ENCODE data around the gene CGNL1. TPM values are rescaled to one million over a fixed set of nuclear protein-coding genes. Genes with fewer than 3 reads are reported as not detected.

Gene CGNL1
- polyA plus RNA-seq, 1 donor = 7.8 TPM

DNA sequence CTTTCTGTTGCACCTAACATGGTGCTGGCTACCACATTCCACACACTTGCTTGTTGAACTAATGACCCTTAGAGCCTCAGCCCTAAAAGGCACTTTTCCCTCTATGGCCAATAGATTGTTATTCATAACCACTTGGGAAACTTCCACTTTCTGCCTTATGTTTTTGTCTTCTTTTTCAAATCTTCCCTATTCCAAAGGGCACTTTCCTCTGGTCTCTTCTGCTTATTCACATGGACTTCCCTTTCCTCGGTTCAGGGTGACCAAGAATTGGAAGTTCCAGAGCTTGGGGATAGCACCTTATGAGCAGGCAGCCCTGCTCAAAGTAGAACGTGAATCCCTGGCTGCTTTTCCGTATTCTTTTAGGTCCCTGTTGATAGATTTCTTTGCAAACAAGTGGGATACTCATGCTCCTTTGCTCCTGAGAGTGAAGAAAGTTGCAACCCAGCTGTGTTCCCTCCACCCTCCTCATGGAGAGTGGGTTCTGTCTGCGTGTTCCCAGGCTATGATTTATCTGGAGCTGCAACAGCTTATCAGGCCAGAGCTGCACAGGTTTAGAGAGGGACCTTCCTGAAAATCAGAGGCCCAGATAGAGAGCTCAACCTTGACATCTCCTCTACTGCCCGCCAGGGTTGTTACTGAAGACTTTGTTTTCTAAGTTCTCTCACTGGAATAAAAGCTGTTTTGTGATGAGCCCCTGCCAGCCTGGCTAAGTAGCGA lies 156.6 kb downstream of the CGNL1 start:
- no peak for DNase-seq
- no peak overlapping the region for H3K27ac ChIP-seq (ENCODE audit: low read length)
- 57% methylated on average over 1 of the region's 6 CpGs for WGBS (ENCODE audit: insufficient coverage, low lambda C conversion rate)

DNA sequence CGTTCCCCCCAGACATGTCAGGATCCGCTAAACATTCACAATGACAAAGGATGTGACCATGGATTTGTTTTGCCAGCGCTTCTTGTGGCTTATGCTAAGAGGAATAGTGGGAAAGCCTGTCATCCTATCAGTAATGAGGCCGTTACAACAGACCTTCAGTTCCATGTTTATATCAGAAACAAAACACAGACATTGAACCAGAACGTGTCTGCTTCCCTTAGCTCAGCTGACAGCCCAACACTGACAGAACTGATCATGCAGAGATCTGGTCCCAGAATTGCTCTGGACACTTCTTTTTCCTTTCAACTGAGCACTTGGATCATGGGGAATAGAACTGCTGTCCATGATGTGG lies 157.1 kb downstream of the CGNL1 start:
- H3K27ac ChIP-seq (ENCODE audit: low read length) = no peak overlapping the region
- no peaks in the 10 kb centered on the region for H3K36me3 ChIP-seq (ENCODE audit: control insufficient read depth, insufficient read depth, low read length)
- 80% methylated on average over 1 of the region's 5 CpGs for WGBS (ENCODE audit: insufficient coverage, low lambda C conversion rate)
- no peaks in the 10 kb centered on the region for H3K9me3 ChIP-seq (ENCODE audit: control insufficient read depth, low read depth, low read length)
- H3K4me3 ChIP-seq (ENCODE audit: low read length) = no peak overlapping the region
- DNase-seq = no peak
- peaks cover 12% of the 10 kb centered on the region for H3K4me1 ChIP-seq (ENCODE audit: control insufficient read depth, insufficient read depth, low read length)
- no peaks in the 10 kb centered on the region for H3K27me3 ChIP-seq (ENCODE audit: control insufficient read depth, insufficient read depth, low read length)

More for the DNA sequence above, 156.6 kb downstream of the CGNL1 start:
- no peaks in the 10 kb centered on the region for H3K36me3 ChIP-seq (ENCODE audit: control insufficient read depth, insufficient read depth, low read length)
- no peak overlapping the region for H3K4me3 ChIP-seq (ENCODE audit: low read length)
- H3K4me1 ChIP-seq (ENCODE audit: control insufficient read depth, insufficient read depth, low read length) = peaks cover 8% of the 10 kb centered on the region
- no peaks in the 10 kb centered on the region for H3K27me3 ChIP-seq (ENCODE audit: control insufficient read depth, insufficient read depth, low read length)
- H3K9me3 ChIP-seq (ENCODE audit: control insufficient read depth, low read depth, low read length) = no peaks in the 10 kb centered on the region

- H3K27ac ChIP-seq (ENCODE audit: low read length) = no peak overlapping the region
- H3K4me1 ChIP-seq (ENCODE audit: control insufficient read depth, insufficient read depth, low read length) = peaks cover 12% of the 10 kb centered on the region
- H3K27me3 ChIP-seq (ENCODE audit: control insufficient read depth, insufficient read depth, low read length) = no peaks in the 10 kb centered on the region
- no peak overlapping the region for H3K4me3 ChIP-seq (ENCODE audit: low read length)
- H3K9me3 ChIP-seq (ENCODE audit: control insufficient read depth, low read depth, low read length) = no peaks in the 10 kb centered on the region
- no peaks in the 10 kb centered on the region for H3K36me3 ChIP-seq (ENCODE audit: control insufficient read depth, insufficient read depth, low read length)
- WGBS (ENCODE audit: insufficient coverage, low lambda C conversion rate) = 100% methylated on average over 1 of the region's 6 CpGs
- peak in 1 of 2 donors; percentile 11 for DNase-seq
Observed at GRCh38 chr15:57534281-57534680, 158.0 kb downstream of the CGNL1 start.

DNA sequence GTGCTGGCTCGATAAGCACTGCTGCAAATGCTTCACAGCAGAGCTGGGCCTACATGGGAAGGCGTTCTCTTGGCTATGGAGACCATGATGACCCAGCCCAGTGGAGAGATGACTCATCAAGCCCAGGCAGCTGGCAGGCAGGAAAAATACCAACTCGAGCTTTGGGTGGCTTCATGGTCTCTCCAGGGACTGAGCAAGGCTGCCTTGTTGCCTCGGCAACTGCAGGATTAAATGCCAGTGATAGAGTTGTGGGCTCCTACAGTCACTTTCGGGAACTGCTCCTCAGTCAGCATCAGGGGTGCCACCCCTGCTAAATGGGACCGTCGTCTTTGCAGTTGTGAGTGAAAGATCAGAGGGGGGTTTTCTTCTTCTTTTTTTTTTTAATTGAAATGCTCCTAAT lies 160.8 kb downstream of the CGNL1 start:
- Histone ChIP-seq H3K4me3 (ENCODE audit: low read length) (no peak overlapping the region), H3K27me3 (ENCODE audit: control insufficient read depth, insufficient read depth, low read length) (no peaks in the 10 kb centered on the region), H3K27ac (ENCODE audit: low read length) (no peak overlapping the region), H3K36me3 (ENCODE audit: control insufficient read depth, insufficient read depth, low read length) (no peaks in the 10 kb centered on the region), H3K9me3 (ENCODE audit: control insufficient read depth, low read depth, low read length) (no peaks in the 10 kb centered on the region), H3K4me1 (ENCODE audit: control insufficient read depth, insufficient read depth, low read length) (peaks cover 12% of the 10 kb centered on the region)
- DNase-seq = peak in 1 of 2 donors; percentile 17
- no CpG with 5 or more reads among the region's 7 CpGs for WGBS (ENCODE audit: insufficient coverage, low lambda C conversion rate)

- H3K27ac ChIP-seq (ENCODE audit: low read length) = no peak overlapping the region
Observed at GRCh38 chr15:57537488-57538264, 161.4 kb downstream of the CGNL1 start.

DNA sequence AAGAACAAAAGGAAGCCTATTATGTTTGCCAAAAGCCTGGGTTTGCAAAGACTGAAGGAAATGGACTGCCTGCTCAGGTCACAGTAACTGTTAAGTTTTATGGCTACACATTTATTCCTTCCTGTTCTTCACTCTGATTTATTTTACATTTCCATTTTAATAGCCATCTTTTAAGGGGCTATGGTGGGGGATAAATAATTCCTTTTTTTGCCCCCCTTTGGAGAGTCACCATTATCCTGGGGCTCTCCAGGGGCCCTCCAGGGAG lies 161.9 kb downstream of the CGNL1 start:
- Histone ChIP-seq H3K4me1 (ENCODE audit: control insufficient read depth, insufficient read depth, low read length) (peaks cover 12% of the 10 kb centered on the region), H3K4me3 (ENCODE audit: low read length) (no peak overlapping the region), H3K27me3 (ENCODE audit: control insufficient read depth, insufficient read depth, low read length) (no peaks in the 10 kb centered on the region), H3K27ac (ENCODE audit: low read length) (no peak overlapping the region), H3K36me3 (ENCODE audit: control insufficient read depth, insufficient read depth, low read length) (no peaks in the 10 kb centered on the region), H3K9me3 (ENCODE audit: control insufficient read depth, low read depth, low read length) (no peaks in the 10 kb centered on the region)
- no peak for DNase-seq

More at GRCh38 chr15:57537488-57538264, 161.4 kb downstream of the CGNL1 start:
- Histone ChIP-seq H3K9me3 (ENCODE audit: control insufficient read depth, low read depth, low read length) (no peaks in the 10 kb centered on the region), H3K4me1 (ENCODE audit: control insufficient read depth, insufficient read depth, low read length) (peaks cover 12% of the 10 kb centered on the region), H3K4me3 (ENCODE audit: low read length) (no peak overlapping the region), H3K36me3 (ENCODE audit: control insufficient read depth, insufficient read depth, low read length) (no peaks in the 10 kb centered on the region), H3K27me3 (ENCODE audit: control insufficient read depth, insufficient read depth, low read length) (no peaks in the 10 kb centered on the region)
- no peak for DNase-seq
- no CpG with 5 or more reads among the region's 4 CpGs for whole genome bisulfite sequencing (ENCODE audit: insufficient coverage, low lambda C conversion rate)

DNA sequence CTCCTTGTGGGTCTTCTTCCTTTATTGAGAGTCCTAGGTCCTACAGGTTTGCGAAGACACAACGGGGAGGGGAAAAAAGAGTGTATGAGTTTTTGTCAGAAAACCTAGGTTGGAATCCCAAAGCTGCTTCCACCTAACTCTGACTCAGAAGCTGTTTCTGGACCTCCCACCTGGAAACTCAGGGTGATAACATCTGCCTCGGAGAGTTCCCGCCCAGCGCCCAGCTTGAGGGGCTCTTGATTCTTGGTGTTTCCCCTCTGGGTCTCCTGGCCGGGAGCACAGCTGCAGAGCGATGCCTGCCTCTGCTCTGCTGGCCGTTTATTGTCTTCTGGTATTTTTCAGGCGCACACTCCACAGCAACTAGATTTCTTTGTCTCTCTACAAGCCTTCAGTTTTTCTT lies 162.5 kb downstream of the CGNL1 start:
- WGBS (ENCODE audit: insufficient coverage, low lambda C conversion rate) = no CpG with 5 or more reads among the region's 9 CpGs

GRCh38 chr15:57540211-57540610 lies 163.9 kb downstream of the CGNL1 start:
- Histone ChIP-seq H3K4me1 (ENCODE audit: control insufficient read depth, insufficient read depth, low read length) (peaks cover 12% of the 10 kb centered on the region), H3K27ac (ENCODE audit: low read length) (no peak overlapping the region), H3K27me3 (ENCODE audit: control insufficient read depth, insufficient read depth, low read length) (no peaks in the 10 kb centered on the region), H3K4me3 (ENCODE audit: low read length) (no peak overlapping the region), H3K36me3 (ENCODE audit: control insufficient read depth, insufficient read depth, low read length) (peaks cover under 1% of the 10 kb centered on the region), H3K9me3 (ENCODE audit: control insufficient read depth, low read depth, low read length) (no peaks in the 10 kb centered on the region)
- DNase-seq = no peak
- no CpG with 5 or more reads among the region's 3 CpGs for WGBS (ENCODE audit: insufficient coverage, low lambda C conversion rate)

More for the DNA sequence above, 162.5 kb downstream of the CGNL1 start:
- Histone ChIP-seq H3K27me3 (ENCODE audit: control insufficient read depth, insufficient read depth, low read length) (no peaks in the 10 kb centered on the region), H3K27ac (ENCODE audit: low read length) (no peak overlapping the region), H3K9me3 (ENCODE audit: control insufficient read depth, low read depth, low read length) (no peaks in the 10 kb centered on the region), H3K4me3 (ENCODE audit: low read length) (no peak overlapping the region), H3K36me3 (ENCODE audit: control insufficient read depth, insufficient read depth, low read length) (no peaks in the 10 kb centered on the region), H3K4me1 (ENCODE audit: control insufficient read depth, insufficient read depth, low read length) (peaks cover 12% of the 10 kb centered on the region)
- DNase-seq = no peak

DNA sequence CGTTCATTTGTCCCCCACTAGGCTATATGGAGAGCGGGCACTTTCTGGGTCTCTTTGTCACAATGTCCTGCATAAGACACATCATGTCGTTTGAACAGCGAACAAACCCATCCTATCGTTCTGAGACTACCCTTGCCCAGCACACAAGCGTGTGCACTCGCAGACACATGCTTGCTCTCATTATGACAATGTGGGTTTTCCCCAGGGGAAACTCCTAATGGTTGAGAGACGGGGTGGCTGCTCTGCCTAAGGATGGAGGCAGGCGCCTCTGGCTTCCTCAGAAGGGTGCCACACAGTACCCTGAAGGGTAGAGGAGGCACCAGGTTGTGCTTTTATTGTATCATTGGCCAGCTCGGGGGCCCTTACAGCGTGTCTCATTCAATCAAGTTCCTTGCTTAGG lies 164.4 kb downstream of the CGNL1 start:
- H3K9me3 ChIP-seq (ENCODE audit: control insufficient read depth, low read depth, low read length) = no peaks in the 10 kb centered on the region
- H3K4me3 ChIP-seq (ENCODE audit: low read length) = no peak overlapping the region
- H3K36me3 ChIP-seq (ENCODE audit: control insufficient read depth, insufficient read depth, low read length) = peaks cover 2% of the 10 kb centered on the region
- no peak for DNase-seq
- peaks cover 12% of the 10 kb centered on the region for H3K4me1 ChIP-seq (ENCODE audit: control insufficient read depth, insufficient read depth, low read length)
- no peaks in the 10 kb centered on the region for H3K27me3 ChIP-seq (ENCODE audit: control insufficient read depth, insufficient read depth, low read length)
- no CpG with 5 or more reads among the region's 11 CpGs for WGBS (ENCODE audit: insufficient coverage, low lambda C conversion rate)
- no peak overlapping the region for H3K27ac ChIP-seq (ENCODE audit: low read length)

GRCh38 chr15:57541271-57541670 lies 165.0 kb downstream of the CGNL1 start:
- Histone ChIP-seq H3K9me3 (ENCODE audit: control insufficient read depth, low read depth, low read length) (no peaks in the 10 kb centered on the region), H3K27ac (ENCODE audit: low read length) (no peak overlapping the region), H3K4me3 (ENCODE audit: low read length) (no peak overlapping the region), H3K36me3 (ENCODE audit: control insufficient read depth, insufficient read depth, low read length) (peaks cover 2% of the 10 kb centered on the region), H3K4me1 (ENCODE audit: control insufficient read depth, insufficient read depth, low read length) (peaks cover 12% of the 10 kb centered on the region), H3K27me3 (ENCODE audit: control insufficient read depth, insufficient read depth, low read length) (no peaks in the 10 kb centered on the region)
- DNase-seq = no peak
- no CpG with 5 or more reads among the region's 8 CpGs for WGBS (ENCODE audit: insufficient coverage, low lambda C conversion rate)
